IMR-90 (cell line): ENCODE results near the gene UBASH3A. TPM values are rescaled to one million over a fixed set of nuclear protein-coding genes. Genes with fewer than 3 reads are reported as not detected.

Experiments
- ATAC-seq: fragments of 200-7000 bp; cut with Tn5 transposase; 2 replicates; pipeline ENCODE4 v1.9.1; 2020; ENCODE audit warnings: low read depth, mild to moderate bottlenecking, moderate library complexity
- BruUV-seq: library from RNA; stranded (reverse); fragments of 400-500 nt; replicated peaks from 2 replicates; lab custom pipeline; 2021; lab: Mats Ljungman, UMichigan
- CTCF ChIA-PET: fragments of 300-600 bp; formaldehyde crosslinking; extraction: SDS; loops from one replicate; lab custom pipeline; 2021; ENCODE audit warnings: antibody characterized with exemption; lab: Yijun Ruan, JAX
- POLR2A ChIA-PET: fragments of 300-600 bp; sonication (Branson Sonifier 250); formaldehyde crosslinking; loops from one replicate; lab custom pipeline; 2022; ENCODE audit warnings: antibody characterized with exemption; ENCODE audit not compliant: unreplicated experiment; lab: Charles Lee
- DNase-seq: peaks from one replicate; pipeline ENCODE4 v3.0.0; 2013
- H2AFZ ChIP-seq: replicated peaks from 2 replicates; pipeline ENCODE3; 2013; ENCODE audit warnings: low read length, mild to moderate bottlenecking; ENCODE audit not compliant: poor library complexity
- H2AK5ac ChIP-seq: 2 replicates; pipeline ENCODE4 v1.6.1; 2013; ENCODE audit warnings: low read depth, low read length, inconsistent platforms
- H2AK9ac ChIP-seq: replicated peaks from 2 replicates; pipeline ENCODE3; 2013; ENCODE audit warnings: mild to moderate bottlenecking, low read depth, low read length, moderate library complexity; ENCODE audit not compliant: poor library complexity
- H2BK120ac ChIP-seq: 2 replicates; pipeline ENCODE4 v1.6.1; 2013; ENCODE audit warnings: low read depth, low read length, inconsistent platforms
- H2BK15ac ChIP-seq: 3 replicates; pipeline ENCODE4 v1.6.1; 2013; ENCODE audit warnings: low read depth, low read length, inconsistent platforms
- H2BK20ac ChIP-seq: 2 replicates; pipeline ENCODE4 v1.6.1; 2013; ENCODE audit warnings: low read depth, mild to moderate bottlenecking, inconsistent platforms, low read length, moderate library complexity
- H2BK5ac ChIP-seq: 2 replicates; pipeline ENCODE4 v1.6.1; 2013; ENCODE audit warnings: mild to moderate bottlenecking, low read depth, low read length, inconsistent platforms; ENCODE audit not compliant: poor library complexity, severe bottlenecking
- H3K14ac ChIP-seq: replicated peaks from 2 replicates; pipeline ENCODE4 v1.6.1; 2013; ENCODE audit warnings: low read depth, low read length, inconsistent platforms
- H3K18ac ChIP-seq: 2 replicates; pipeline ENCODE4 v1.6.1; 2013; ENCODE audit warnings: low read depth, low read length, control low read depth
- H3K23ac ChIP-seq: 2 replicates; pipeline ENCODE4 v1.6.1; 2013; ENCODE audit warnings: low read depth, low read length, inconsistent platforms
- H3K27ac ChIP-seq: 2 replicates; pipeline ENCODE4 v1.5.1; 2013; ENCODE audit warnings: mild to moderate bottlenecking, control low read depth, low read length; ENCODE audit not compliant: insufficient read depth
- H3K27me3 ChIP-seq: 2 replicates; pipeline ENCODE4 v1.6.1; 2013; ENCODE audit warnings: low read length; ENCODE audit not compliant: control insufficient read depth, insufficient read depth
- H3K36me3 ChIP-seq: 2 replicates; pipeline ENCODE4 v1.6.1; 2013; ENCODE audit warnings: low read length, mixed read lengths; ENCODE audit not compliant: control insufficient read depth, insufficient read depth
- H3K4ac ChIP-seq: 2 replicates; pipeline ENCODE4 v1.6.1; 2013; ENCODE audit warnings: low read depth, low read length, inconsistent platforms
- H3K4me1 ChIP-seq: 2 replicates; pipeline ENCODE4 v1.6.1; 2013; ENCODE audit warnings: low read length, mixed read lengths; ENCODE audit not compliant: control insufficient read depth, insufficient read depth
- H3K4me2 ChIP-seq: 2 replicates; pipeline ENCODE4 v1.6.1; 2013; ENCODE audit warnings: low read depth, mild to moderate bottlenecking, control low read depth, low read length, moderate library complexity
- H3K4me3 ChIP-seq: 2 replicates; pipeline ENCODE4 v1.5.1; 2013; ENCODE audit warnings: low read depth, mild to moderate bottlenecking, control low read depth, low read length, moderate library complexity; ENCODE audit not compliant: insufficient read depth
- H3K56ac ChIP-seq: 2 replicates; pipeline ENCODE4 v1.6.1; 2013; ENCODE audit warnings: low read length, inconsistent platforms; ENCODE audit not compliant: insufficient read depth; ENCODE audit errors: extremely low read depth
- H3K79me1 ChIP-seq, 2 experiments: 2 replicates each; pipeline ENCODE4 v1.6.1; 2013; ENCODE audit warnings: low read length in 2 of 2, inconsistent platforms in 1 of 2, low read depth in 1 of 2
- H3K9ac ChIP-seq: 2 replicates; pipeline ENCODE4 v1.6.1; 2013; ENCODE audit warnings: low read depth, low read length, control low read depth
- H3K9me1 ChIP-seq: 2 replicates; pipeline ENCODE4 v1.6.1; 2013; ENCODE audit warnings: low read length, inconsistent platforms; ENCODE audit not compliant: insufficient read depth
- H3K9me3 ChIP-seq: 2 replicates; pipeline ENCODE4 v1.6.1; 2013; ENCODE audit warnings: low read length; ENCODE audit not compliant: control insufficient read depth, insufficient read depth
- H4K20me1 ChIP-seq: 2 replicates; pipeline ENCODE4 v1.6.1; 2013; ENCODE audit warnings: low read length, inconsistent platforms; ENCODE audit not compliant: insufficient read depth
- H4K5ac ChIP-seq: 2 replicates; pipeline ENCODE4 v1.6.1; 2013; ENCODE audit warnings: mild to moderate bottlenecking, low read depth, low read length, control low read depth
- H4K8ac ChIP-seq, 2 experiments: 2 replicates each; pipeline ENCODE4 v1.6.1; 2013; ENCODE audit warnings: low read depth in 2 of 2, low read length in 2 of 2, control low read depth in 1 of 2, inconsistent platforms in 1 of 2
- H4K91ac ChIP-seq: 2 replicates; pipeline ENCODE4 v1.6.1; 2013; ENCODE audit warnings: low read depth, low read length, inconsistent platforms; ENCODE audit not compliant: insufficient read depth
- BHLHE40 ChIP-seq: fragments of 150-350 bp; IDR thresholded peaks from 2 replicates; pipeline ENCODE4 v1.6.1; 2016; ENCODE audit warnings: mild to moderate bottlenecking, low read depth, low read length
- CEBPB ChIP-seq: IDR thresholded peaks from 2 replicates; pipeline ENCODE4 v1.6.1; 2012; ENCODE audit warnings: low read depth, low read length, improper control_type of control experiment
- CHD1 ChIP-seq: IDR thresholded peaks from 2 replicates; pipeline ENCODE4 v1.6.1; 2012; ENCODE audit warnings: low read depth, low read length, improper control_type of control experiment
- CTCF ChIP-seq: conservative IDR thresholded peaks from 2 replicates; pipeline ENCODE4 v1.5.1; 2012; ENCODE audit warnings: mild to moderate bottlenecking, low read depth, low read length, improper control_type of control experiment
- ELK1 ChIP-seq: fragments of 150-350 bp; IDR thresholded peaks from 2 replicates; pipeline ENCODE4 v1.6.1; 2016; ENCODE audit warnings: low read depth, mild to moderate bottlenecking, low read length, moderate library complexity, borderline replicate concordance
- FOS ChIP-seq: fragments of 150-350 bp; IDR thresholded peaks from 2 replicates; pipeline ENCODE4 v1.6.1; 2016; ENCODE audit warnings: low read depth, low read length
- MAFK ChIP-seq: IDR thresholded peaks from 2 replicates; pipeline ENCODE4 v1.6.1; 2012; ENCODE audit warnings: low read depth, low read length, improper control_type of control experiment
- MAZ ChIP-seq: IDR thresholded peaks from 2 replicates; pipeline ENCODE4 v1.6.1; 2012; ENCODE audit warnings: low read depth, mild to moderate bottlenecking, low read length, improper control_type of control experiment, moderate library complexity, borderline replicate concordance
- MXI1 ChIP-seq: IDR thresholded peaks from 2 replicates; pipeline ENCODE4 v1.6.1; 2012; ENCODE audit warnings: low read depth, mild to moderate bottlenecking, low read length, moderate library complexity, borderline replicate concordance
- NFE2L2 ChIP-seq: fragments of 150-350 bp; IDR thresholded peaks from 2 replicates; pipeline ENCODE4 v1.6.1; 2016; ENCODE audit warnings: low read depth, mild to moderate bottlenecking, low read length
- POLR2A ChIP-seq: IDR thresholded peaks from 2 replicates; pipeline ENCODE4 v1.6.1; 2012; ENCODE audit warnings: mild to moderate bottlenecking, low read depth, low read length
- RAD21 ChIP-seq: IDR thresholded peaks from 2 replicates; pipeline ENCODE4 v1.6.1; 2012; ENCODE audit warnings: low read length, improper control_type of control experiment
- RCOR1 ChIP-seq: IDR thresholded peaks from 2 replicates; pipeline ENCODE4 v1.6.1; 2012; ENCODE audit warnings: mild to moderate bottlenecking, low read length, improper control_type of control experiment; ENCODE audit not compliant: insufficient replicate concordance
- RFX5 ChIP-seq: IDR thresholded peaks from 2 replicates; pipeline ENCODE4 v1.8.0; 2012; ENCODE audit warnings: low read depth, mild to moderate bottlenecking, low read length, moderate library complexity
- SMC3 ChIP-seq: fragments of 150-350 bp; IDR thresholded peaks from 2 replicates; pipeline ENCODE4 v1.6.1; 2016; ENCODE audit warnings: low read depth, mild to moderate bottlenecking, antibody characterized with exemption, low read length, moderate library complexity
- USF2 ChIP-seq: fragments of 150-350 bp; IDR thresholded peaks from 2 replicates; pipeline ENCODE4 v1.6.1; 2017; ENCODE audit warnings: mild to moderate bottlenecking, antibody characterized with exemption, low read length, low read depth
- WGBS, 2 experiments: methylation state at CpG; one replicate each; pipeline versions ENCODE4 v1.1.5 to v1.1.7; 2013; ENCODE audit warnings: missing lambda C conversion rate in 2 of 2; ENCODE audit not compliant: insufficient read length in 1 of 2; ENCODE audit errors: extremely low coverage in 2 of 2; 5-methylcytosine and 5-hydroxymethylcytosine counted together
- dilution Hi-C: fragments of 300-500 bp; cut with HindIII; formaldehyde crosslinking; loops from one replicate; pipeline ENCODE4 v1.14.3; 2018; ENCODE audit warnings: low sequenced_read_pairs; ENCODE audit not compliant: unreplicated experiment
- in situ Hi-C: fragments of 300-500 bp; cut with MboI; formaldehyde crosslinking; loops from 3 replicates; pipeline ENCODE4 v1.14.3; 2019; ENCODE audit warnings: low sequenced_read_pairs, inconsistent platforms, mixed read lengths
- intact Hi-C: fragments of 100-400 bp; cut with micrococcal nuclease; formaldehyde crosslinking; loops from 2 replicates; pipeline ENCODE4 v1.10.0; 2022
- polyA plus RNA-seq, 3 experiments: library from polyadenylated mRNA; depleted of rRNA; stranded (reverse); fragments of >200 nt; gene quantifications; 2 replicates each; pipeline ENCODE4 v1.2.3, GENCODE V29; 2012; ENCODE audit warnings: low replicate concordance in 1 of 3
- total RNA-seq: library from RNA; depleted of rRNA; stranded (reverse); fragments of >200 nt; gene quantifications from 2 replicates; pipeline ENCODE4 v1.2.3, GENCODE V29; 2012

Gene UBASH3A
- total and polyA plus RNA-seq, 2 of the 4 experiments (the other 2 are of a cell fraction): not detected

- Histone ChIP-seq H3K9ac (no peak overlapping the region), H3K4me2 (no peak overlapping the region), H4K8ac (no peak overlapping the region), H2BK5ac (no peak overlapping the region), H3K9me3 (no peaks in the 10 kb centered on the region), H3K56ac (no peak overlapping the region), H4K5ac (no peak overlapping the region), H3K27me3 (peaks cover 17% of the 10 kb centered on the region), H3K27ac (no peak overlapping the region), H2BK120ac (no peak overlapping the region), H3K14ac (no peak overlapping the region), H3K23ac (no peak overlapping the region), H2AK5ac (no peak overlapping the region), H3K9me1 (no peaks in the 10 kb centered on the region), H2AFZ (no peak overlapping the region), H4K20me1 (no peaks in the 10 kb centered on the region), H4K91ac (no peak overlapping the region), H3K4ac (no peak overlapping the region), H2BK15ac (no peak overlapping the region), H2AK9ac (no peak overlapping the region), H2BK20ac (no peak overlapping the region), H3K18ac (no peak overlapping the region), H3K79me1 (no peaks in the 10 kb centered on the region), H3K4me1 (no peaks in the 10 kb centered on the region), H3K4me3 (no peak overlapping the region), H3K36me3 (no peaks in the 10 kb centered on the region)
- TF ChIP-seq BHLHE40 (no peak), POLR2A (no peak), RCOR1 (no peak), CTCF (no peak), RAD21 (no peak), ELK1 (no peak), RFX5 (no peak), CHD1 (no peak), USF2 (no peak), FOS (no peak), MXI1 (no peak), CEBPB (no peak), MAZ (no peak), SMC3 (no peak), NFE2L2 (no peak), MAFK (no peak)
- dilution Hi-C loops: no loop called here
- no peak for DNase-seq
- 76% methylated on average over 8 of the region's 12 CpGs; no CpG with 5 or more reads in 1 of the 2 experiments for WGBS, 2 experiments
- in situ Hi-C loops: no loop called here
- intact Hi-C loops: no loop called here
- BruUV-seq: no TSS peak
- ATAC-seq: no peak
- ChIA-PET CTCF (no interaction called here), POLR2A (no interaction called here)
These were observed 45.4 kb upstream of the UBASH3A start for GRCh38 chr21:42358261-42358660.
